ENCODE measurements around the gene OR8A1. TPM values are rescaled to one million over a fixed set of nuclear protein-coding genes. Genes with fewer than 3 reads are reported as not detected.

Gene OR8A1
- total and polyA plus RNA-seq, 2 of the 4 experiments (the other 2 are of a cell fraction), result not detected

DNA sequence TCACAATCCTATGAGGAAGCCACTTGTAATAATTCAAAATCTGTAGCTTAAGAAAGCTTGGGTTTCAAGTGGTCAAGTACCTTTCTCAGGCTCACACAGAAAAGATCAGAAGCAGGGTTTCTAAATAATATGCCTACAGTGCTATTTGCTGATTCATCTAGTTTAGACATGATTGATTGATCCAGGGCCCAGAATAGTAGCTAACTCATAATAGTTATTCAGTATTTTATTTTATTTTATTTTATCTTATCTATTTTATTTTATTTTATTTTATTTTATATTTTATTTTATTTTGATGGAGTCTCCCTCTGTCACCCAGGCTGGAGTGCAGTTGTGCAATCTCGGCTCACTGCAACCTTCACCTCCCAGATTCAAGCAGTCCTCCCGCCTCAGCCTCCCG, 25.5 kb downstream of the OR8A1 start:
- BruUV-seq (replicated peaks), result no TSS peak
- H4K20me1 ChIP-seq (ENCODE audit: insufficient read depth, low read length), result no peaks in the 10 kb centered on the region
- H3K14ac ChIP-seq (replicated peaks; ENCODE audit: low read depth, low read length), result no peak overlapping the region
- peaks cover 6% of the 10 kb centered on the region; the same call in 1 of the 2 replicates for H3K27me3 ChIP-seq (ENCODE audit: control insufficient read depth, insufficient read depth, low read length)
- H4K8ac ChIP-seq (ENCODE audit: low read depth in 2 of 2, low read length in 2 of 2), result no peak overlapping the region
- no peak overlapping the region for H3K4ac ChIP-seq (ENCODE audit: low read depth, low read length)
- DNase-seq, result no peak
- WGBS, 2 experiments (ENCODE audit: extremely low coverage in 2 of 2, insufficient read length in 1 of 2), result no CpG with 5 or more reads among the region's 3 CpGs
- POLR2A ChIA-PET (ENCODE audit: unreplicated experiment), result no interaction called here
- in situ Hi-C loops (cut with MboI; ENCODE audit: low sequenced_read_pairs), result loop anchor here (25.0 kb wide), 1 partner anchor 533 kb away; no protein-coding TSS in a partner anchor
- no peak overlapping the region for H2BK15ac ChIP-seq (ENCODE audit: low read depth, low read length)
- H3K9ac ChIP-seq (ENCODE audit: low read depth, low read length), result no peak overlapping the region
- dilution Hi-C loops (cut with HindIII; ENCODE audit: low sequenced_read_pairs, unreplicated experiment), result no loop called here
- no peak overlapping the region for H2AK9ac ChIP-seq (replicated peaks; ENCODE audit: low read depth, low read length, poor library complexity)
- intact Hi-C loops (cut with micrococcal nuclease), result no loop called here
- no peak overlapping the region for H2AFZ ChIP-seq (replicated peaks; ENCODE audit: low read length, poor library complexity)
- H3K79me1 ChIP-seq (ENCODE audit: low read depth in 1 of 2, low read length in 2 of 2), result no peaks in the 10 kb centered on the region
- H3K9me1 ChIP-seq (ENCODE audit: insufficient read depth, low read length), result no peaks in the 10 kb centered on the region
- CTCF ChIA-PET, result interaction anchor here (1.4 kb wide), 1 partner anchor 10 kb away, joined by 3 read pairs; no protein-coding TSS in a partner anchor
- no peak overlapping the region for H2AK5ac ChIP-seq (ENCODE audit: low read depth, low read length)
- no peak overlapping the region for H3K4me3 ChIP-seq (ENCODE audit: insufficient read depth, low read depth, low read length)
- H3K36me3 ChIP-seq (ENCODE audit: control insufficient read depth, insufficient read depth, low read length), result no peaks in the 10 kb centered on the region
- no peaks in the 10 kb centered on the region for H3K4me1 ChIP-seq (ENCODE audit: control insufficient read depth, insufficient read depth, low read length)
- no peak overlapping the region for H2BK20ac ChIP-seq (ENCODE audit: low read depth, low read length)
- no peak overlapping the region for H3K23ac ChIP-seq (ENCODE audit: low read depth, low read length)
- no peak overlapping the region for H4K5ac ChIP-seq (ENCODE audit: low read depth, low read length)
- H3K4me2 ChIP-seq (ENCODE audit: low read depth, low read length), result no peak overlapping the region
- no peak overlapping the region for H4K91ac ChIP-seq (ENCODE audit: insufficient read depth, low read depth, low read length)
- ATAC-seq (ENCODE audit: low read depth), result no peak
- TF ChIP-seq CEBPB (IDR thresholded peaks at IDR 0.05; ENCODE audit: low read depth, low read length) (no peak), FOS (IDR thresholded peaks at IDR 0.05; ENCODE audit: low read depth, low read length) (no peak), RFX5 (IDR thresholded peaks at IDR 0.05; ENCODE audit: low read depth, low read length) (no peak), CTCF (conservative IDR thresholded peaks at IDR 0.05; ENCODE audit: low read depth, low read length) (no peak), MAFK (IDR thresholded peaks at IDR 0.05; ENCODE audit: low read depth, low read length) (no peak), BHLHE40 (IDR thresholded peaks at IDR 0.05; ENCODE audit: low read depth, low read length) (no peak), CHD1 (IDR thresholded peaks at IDR 0.05; ENCODE audit: low read depth, low read length) (no peak), RAD21 (IDR thresholded peaks at IDR 0.05; ENCODE audit: low read length) (no peak), ELK1 (IDR thresholded peaks at IDR 0.05; ENCODE audit: borderline replicate concordance, low read depth, low read length) (no peak), NFE2L2 (IDR thresholded peaks at IDR 0.05; ENCODE audit: low read depth, low read length) (no peak), RCOR1 (IDR thresholded peaks at IDR 0.05; ENCODE audit: insufficient replicate concordance, low read length) (no peak), MXI1 (IDR thresholded peaks at IDR 0.05; ENCODE audit: borderline replicate concordance, low read depth, low read length) (no peak), USF2 (IDR thresholded peaks at IDR 0.05; ENCODE audit: low read depth, low read length) (no peak)
- H2BK120ac ChIP-seq (ENCODE audit: low read depth, low read length), result no peak overlapping the region
- H3K27ac ChIP-seq (ENCODE audit: insufficient read depth, low read length), result no peak overlapping the region
- no peak overlapping the region for H2BK5ac ChIP-seq (ENCODE audit: low read depth, low read length, poor library complexity, severe bottlenecking)
- no peak overlapping the region for H3K18ac ChIP-seq (ENCODE audit: low read depth, low read length)
- H3K56ac ChIP-seq (ENCODE audit: extremely low read depth, insufficient read depth, low read length), result no peak overlapping the region
- H3K9me3 ChIP-seq (ENCODE audit: control insufficient read depth, insufficient read depth, low read length), result no peaks in the 10 kb centered on the region
